Endometrium (tissue), 2 donors: ENCODE measurements around the gene ICAM3.
"Not testable (repeated sequence)": the region's sequence is repeated elsewhere in the genome, so short reads cannot be mapped to it uniquely, and the experiment has no call there.

Experiments
- FAIRE-seq: peaks from 2 replicates; lab custom pipeline; 2012; peaks lifted over from hg19 to GRCh38; lab: Jason Lieb, UNC
- donor health status: control.
- donor health status: control.

The ICAM3 gene

DNA sequence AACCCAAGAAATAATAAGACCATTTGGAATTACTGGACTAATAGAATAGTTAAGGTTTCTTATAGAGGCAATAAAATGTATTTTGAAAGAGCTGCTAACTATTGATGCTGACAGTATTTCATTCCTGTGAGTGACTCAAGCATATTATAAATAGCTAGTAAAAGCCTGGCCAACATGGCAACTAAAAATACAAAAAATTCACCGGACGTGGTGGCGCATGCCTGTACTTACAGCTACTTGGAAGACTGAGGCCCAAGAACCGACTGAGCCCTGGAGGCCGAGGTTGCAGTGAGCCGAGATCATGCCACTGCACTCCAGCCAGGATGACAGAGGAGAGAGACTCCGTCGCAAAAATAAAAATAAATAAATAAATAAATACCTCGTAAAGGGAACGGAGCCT lies 5.4 kb upstream of the ICAM3 start:
- no peak for FAIRE-seq

DNA sequence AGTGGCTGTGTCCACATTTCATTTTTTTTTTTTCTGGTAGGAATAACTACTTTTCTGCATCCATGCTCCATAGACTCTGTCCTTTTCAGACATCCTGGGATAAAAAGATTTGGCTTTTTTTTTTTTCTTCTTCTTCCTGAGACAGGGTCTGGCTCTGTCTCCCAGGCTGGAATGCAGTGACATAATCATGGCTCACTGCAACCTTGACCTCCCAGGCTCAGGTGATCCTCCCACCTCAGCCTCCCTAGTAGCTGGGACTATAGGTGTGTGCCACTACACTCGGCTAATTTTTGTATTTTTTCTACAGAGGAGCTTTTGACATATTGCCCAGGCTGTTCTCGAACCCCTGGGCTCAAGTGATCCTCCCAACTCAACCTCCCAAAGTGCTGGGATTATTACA lies 4.1 kb upstream of the ICAM3 start:
- no peak for FAIRE-seq

DNA sequence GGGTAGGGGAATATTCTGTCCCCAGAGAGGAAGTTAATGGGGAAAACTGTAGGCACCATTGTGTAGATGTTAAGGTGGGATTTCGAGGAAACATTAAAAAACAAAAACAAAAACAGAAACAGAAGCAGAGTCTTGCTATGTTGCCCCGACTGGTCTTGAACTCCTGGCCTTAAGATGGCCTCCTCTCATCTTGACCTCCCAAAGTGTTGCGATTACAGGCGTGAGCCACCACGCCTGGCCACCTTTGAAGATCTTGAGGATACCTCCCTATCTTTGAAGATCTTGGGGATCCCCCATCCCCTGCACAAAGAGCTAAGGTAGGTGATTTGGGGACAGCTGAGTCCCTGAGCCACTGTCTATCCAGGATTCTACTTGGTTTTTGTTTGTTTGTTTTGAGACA lies 553 bp upstream of the ICAM3 start:
- FAIRE-seq = no peak

DNA sequence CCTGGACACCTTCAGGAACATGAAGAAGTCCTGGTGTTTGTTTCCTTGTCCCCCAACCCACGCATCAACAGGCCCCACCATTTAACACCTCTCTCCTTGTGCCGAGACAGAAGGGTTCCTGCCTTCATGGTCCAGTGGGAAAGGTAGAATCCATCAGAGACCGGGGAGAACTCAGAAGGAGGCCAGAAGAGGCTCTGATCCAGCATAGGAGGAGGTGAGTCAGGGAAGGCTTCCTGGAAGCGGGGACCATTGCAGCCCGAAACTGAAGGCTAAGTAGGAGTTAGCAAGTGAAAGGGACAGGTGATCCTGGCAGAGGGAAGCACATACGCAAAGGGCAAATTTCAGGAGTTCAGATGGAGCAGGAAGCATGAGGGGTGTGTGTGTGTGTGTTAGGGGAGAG lies 484 bp downstream of the ICAM3 start:
- no peak for FAIRE-seq

DNA sequence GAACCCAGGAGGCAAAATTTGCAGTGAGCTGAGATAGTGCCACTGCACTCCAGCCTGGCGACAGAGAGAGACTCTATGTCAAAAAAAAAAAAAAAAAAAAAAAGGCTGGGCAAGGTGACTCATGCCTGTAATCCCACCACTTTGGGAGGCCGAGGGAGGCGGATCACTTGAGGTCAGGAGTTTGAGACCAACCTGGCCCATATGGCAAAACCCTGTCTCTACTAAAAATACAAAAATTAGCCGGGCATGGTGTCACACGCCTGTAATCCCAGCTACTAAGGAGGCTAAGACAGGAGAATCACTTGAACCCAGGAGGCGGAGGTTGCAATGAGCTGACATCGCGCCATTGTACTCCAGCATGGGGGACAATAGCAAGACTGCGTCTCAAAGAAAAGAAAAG lies 2.7 kb downstream of the ICAM3 start:
- not testable (repeated sequence) for FAIRE-seq

DNA sequence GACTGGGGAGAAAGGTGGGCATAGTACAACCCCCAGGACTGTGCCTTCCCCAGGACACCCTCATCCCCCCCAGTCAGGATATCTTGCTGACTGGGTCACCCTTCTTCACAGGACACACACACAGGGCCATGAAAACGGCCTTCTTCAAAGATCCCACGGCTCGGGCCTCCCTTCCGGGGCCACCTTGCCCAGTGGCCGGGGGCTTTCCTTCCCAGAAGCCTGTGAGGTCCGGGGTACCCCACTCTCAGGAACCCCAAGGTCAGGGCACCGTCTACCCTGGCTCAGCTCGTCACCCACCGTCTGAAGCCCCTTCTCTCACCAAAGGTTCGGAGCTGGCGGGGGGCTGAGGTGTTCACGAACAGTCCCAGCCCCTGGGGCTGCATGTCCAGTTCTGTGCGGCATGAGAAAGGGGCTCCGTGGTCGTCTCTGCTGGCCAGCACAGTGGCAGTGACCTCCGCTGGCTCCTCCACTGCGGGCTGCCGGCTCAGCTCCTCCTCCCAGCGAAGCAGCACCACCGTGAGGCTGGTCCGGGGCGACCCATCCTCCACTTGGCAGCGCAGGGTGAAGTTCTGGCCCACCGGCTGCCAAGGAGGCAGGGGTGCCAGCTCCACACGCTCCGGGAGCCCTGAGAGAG lies 4.0 kb downstream of the ICAM3 start:
- no peak for FAIRE-seq

DNA sequence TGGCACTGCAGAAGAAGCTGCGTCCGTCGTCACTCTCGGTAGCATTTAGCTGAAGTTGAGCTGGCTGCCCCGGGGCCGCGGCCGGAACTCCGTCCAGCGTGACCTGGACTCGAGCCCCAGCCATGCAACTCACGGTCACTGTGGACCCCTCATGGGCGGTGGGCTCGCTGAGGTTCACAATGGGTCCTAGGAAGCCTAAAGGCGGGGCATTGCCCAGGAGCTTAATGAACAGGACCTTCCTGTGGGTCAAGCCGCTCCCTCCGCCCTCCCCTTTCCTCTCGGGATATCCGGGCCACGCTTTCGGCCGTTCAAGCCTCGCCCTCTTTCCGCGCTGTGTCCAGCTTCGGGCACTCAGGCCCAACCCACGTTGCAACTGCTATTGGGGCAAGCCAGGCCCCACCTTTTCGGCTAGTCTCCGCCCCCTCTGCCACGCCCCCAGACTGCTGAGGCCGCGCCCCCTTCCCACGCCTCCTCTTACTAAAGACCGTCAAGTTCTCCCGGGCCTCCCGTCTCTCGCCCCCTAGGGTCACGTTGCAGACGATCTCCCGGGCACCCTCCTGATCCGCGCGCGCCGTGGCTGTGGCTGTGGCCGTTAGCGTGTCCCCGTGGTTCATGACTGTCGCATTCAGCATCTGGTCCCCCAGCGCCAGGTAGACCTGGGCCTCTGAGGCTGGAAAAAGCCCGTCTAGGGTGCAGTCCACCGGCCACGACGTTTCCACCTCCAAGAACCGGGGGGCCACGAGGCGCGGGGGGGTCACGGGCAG lies 4.7 kb downstream of the ICAM3 start:
- FAIRE-seq = peak; percentile 60

DNA sequence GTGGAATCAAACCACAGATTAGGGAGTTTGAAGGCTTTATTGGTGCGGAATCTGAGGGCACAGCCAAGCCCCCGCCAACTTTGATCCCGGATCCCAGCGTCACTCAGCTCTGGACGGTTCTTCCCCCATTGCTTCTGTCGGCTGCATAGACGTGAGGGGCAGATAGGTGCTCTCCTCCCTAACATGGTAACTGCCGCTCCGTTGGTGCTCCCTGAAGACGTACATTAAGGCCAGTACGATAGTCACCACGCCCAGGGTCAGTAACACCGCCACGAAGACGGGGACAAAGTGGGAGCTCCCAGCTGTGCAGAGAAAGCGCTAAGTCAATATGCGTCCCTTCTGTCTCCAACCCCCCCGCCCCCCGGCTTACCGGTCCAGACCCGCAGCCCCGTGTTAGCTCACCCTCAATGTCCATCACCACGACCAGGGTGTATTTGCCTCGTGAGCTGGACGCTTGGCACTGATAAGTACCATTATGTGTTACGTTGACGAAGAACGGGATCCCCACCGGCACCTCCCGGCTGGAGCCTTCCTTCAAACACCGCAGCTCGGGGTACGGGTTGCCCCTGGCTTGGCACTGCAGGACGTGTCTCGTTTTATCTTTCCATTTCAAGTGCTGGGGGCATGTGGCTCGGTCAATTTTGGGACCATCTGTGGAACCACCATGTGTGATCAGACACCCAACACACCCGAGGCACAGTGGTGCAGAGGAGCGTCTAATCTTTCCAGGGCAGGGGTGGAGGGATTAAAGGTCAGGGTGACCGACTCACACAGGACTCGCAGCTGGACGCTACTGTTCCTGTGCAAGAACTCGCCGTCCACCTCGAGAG lies 5.5 kb downstream of the ICAM3 start:
- FAIRE-seq = no peak

DNA sequence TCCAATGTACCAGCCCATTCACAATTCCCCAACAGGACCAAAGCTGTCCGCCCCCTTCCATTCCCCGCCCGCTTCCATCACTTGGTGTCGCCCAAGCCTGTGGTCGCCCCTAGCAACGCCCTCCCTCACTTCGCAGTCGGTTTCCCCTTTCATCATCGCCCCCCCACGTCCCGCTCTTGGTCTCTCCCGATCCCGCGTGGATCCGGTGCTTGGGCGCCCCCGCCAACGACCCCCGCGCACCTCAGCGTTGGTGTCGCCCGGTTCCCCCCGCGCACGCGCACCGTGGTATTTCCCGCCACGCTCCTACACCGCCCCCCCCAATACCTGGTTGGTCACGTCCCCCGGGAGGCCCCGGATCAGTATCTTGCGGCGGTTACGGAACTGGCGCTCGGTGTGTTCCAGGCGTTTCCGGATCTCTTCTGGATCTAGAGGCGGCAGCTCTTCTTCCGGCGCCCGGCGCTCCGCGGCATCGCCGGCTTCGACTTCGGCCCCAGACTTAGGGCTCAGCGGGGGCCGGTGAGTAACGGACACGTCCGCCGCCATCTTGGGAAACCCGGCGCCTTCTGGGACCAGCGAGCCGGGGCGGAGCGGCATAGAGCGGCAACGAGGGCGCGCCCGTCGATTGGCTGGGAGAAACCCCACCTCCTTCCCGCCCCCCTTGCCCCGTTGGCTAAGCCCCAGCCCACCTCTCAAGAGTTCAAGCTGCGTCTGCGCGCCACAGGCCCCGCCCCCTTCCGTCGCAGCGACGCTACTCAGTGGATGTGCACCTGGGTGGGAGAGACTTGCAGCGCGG lies 6.3 kb downstream of the ICAM3 start, which contains the start of gene RAVER1:
Gene RAVER1, minus strand, starts transcription at position 565 of the 793 bp plus-strand sequence. Its CDS starts 22 bp downstream, at position 543.
- FAIRE-seq = peak; percentile 12

DNA sequence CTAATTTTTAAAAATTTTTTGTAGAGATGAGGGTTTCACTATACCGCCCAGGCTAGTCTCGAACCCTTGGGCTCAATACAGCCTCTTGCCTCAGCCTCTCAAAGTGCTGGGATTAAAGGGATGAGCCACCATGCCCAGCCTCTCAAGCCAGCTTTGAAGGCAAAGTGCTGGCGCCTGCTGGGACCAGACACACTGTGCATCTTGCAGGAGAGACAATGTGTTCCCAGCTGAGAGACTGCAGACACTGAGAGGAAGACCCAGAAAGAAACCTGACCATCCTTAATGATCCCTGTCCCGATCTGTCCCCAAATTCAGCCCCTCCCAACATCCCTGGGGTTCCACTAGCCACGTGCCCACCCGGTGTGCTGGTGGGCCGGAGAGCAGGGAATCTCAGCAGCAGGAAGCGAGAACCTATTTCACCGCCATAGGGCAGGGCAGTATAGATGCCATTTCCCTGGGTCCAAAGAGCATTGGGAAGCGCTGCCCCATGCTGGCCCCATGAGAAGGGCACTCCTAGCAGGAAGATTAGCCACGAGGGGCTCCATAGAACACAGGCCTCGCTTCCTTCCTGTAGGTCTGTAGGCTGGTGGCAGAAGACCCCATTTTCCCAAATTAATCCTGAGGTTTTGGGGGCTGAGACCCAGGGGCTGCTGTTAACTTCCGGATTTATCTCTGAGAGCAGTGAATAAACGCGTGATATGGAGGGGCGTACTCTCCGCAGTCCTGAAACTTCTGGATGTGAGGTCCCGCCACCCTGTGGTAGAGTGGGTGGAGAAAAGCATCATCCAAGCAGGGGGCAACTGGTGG lies 7.1 kb downstream of the ICAM3 start:
- FAIRE-seq = no peak

DNA sequence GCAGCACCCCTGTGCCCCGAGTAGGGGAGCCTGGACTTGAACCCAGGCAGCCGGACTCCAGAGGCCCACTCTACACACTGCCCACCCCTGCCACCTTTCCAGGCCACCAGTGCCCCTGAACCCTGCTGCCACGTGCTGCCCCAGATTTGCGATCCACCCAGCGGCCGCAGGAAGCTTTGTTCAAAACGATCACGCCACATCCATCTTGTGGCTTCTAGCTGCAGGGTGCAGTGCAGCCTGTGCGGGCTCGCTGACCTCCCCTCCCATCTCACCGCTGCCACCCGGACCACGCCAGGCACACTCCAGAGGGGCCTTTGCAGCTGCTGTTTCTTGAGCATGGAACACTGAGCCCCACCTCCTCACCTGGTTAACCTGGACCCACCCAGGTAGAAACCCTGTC lies 9.9 kb downstream of the ICAM3 start:
- FAIRE-seq = no peak

DNA sequence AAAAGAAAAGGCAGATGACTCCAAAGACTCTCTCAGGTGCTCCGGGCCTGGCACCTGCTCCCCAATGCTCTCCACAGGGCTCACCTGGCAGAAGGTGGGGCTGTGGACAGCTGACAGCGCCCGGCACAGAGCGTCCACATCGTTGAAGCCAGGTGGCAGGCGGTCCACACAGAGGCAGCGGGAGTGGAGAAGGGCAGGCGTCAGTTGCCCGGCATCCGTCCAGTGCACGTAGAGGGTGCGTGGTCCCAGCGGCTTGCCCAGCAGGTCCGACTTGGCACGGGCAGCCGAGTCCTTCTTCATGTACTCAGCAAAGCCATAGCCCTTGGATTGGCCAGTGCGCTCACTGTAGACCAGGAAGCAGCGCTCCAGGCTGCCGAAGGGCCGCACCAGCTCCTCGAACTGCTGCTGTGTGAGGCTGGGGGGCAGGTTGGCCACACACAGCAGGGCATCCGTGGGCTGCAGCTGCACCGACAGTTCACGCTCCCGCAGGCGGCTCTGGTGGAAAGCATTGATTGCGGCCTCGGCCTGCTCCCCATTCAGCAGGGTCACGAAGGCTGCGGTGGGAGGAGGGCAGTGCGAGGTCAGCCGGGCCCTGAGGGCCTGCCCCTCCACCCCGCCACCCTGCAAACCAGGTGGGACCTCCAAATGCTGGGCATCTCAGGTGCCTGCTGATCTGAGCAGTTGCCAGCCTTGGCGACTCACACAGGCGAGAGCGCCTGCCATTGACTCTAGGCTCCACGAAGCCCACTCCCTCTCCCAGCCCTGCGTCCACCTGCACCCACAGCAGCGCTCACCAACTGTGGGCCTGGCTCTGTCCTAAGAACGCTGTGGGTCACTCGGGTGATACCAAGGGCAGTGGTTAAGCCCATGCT lies 10.6 kb downstream of the ICAM3 start:
- FAIRE-seq = no peak

DNA sequence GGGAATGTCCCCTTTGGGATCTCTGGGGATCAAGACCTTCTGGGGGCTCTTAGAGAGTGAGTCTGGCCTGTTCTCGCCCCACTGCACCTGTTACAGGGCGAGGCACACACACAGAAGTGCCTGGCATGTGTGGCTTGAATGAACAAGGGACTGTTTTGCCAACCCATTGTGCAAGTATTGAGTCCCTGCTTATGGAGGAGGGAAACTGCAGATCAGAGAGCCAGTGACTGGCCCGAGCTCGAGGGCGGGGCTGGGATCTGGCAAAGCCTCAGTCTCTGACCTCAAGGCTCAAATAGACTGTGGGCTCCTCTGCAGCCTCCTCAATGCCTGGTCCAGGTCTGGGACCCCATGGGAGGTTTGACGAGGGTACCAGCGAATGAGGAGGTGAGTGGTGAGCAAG lies 11.6 kb downstream of the ICAM3 start:
- FAIRE-seq = no peak

DNA sequence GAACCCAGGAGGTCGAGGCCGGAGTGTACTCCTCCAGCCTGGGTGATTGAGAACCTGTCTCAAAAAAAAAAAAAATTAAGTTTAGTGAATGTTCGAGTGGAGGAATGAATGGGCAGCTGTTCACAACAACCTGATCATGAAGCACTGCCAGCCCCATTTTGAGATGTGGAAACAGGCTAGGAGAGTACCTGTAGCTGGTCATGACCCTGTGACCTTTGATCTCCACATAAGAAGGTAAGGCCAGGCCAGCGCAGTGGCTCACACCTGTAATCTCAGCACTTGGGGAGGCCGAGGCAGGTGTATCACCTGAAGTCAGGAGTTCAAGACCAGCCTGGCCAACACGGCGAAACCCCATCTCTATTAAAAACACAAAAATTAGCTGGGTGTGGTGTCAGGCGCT lies 13.7 kb downstream of the ICAM3 start:
- FAIRE-seq = no peak

DNA sequence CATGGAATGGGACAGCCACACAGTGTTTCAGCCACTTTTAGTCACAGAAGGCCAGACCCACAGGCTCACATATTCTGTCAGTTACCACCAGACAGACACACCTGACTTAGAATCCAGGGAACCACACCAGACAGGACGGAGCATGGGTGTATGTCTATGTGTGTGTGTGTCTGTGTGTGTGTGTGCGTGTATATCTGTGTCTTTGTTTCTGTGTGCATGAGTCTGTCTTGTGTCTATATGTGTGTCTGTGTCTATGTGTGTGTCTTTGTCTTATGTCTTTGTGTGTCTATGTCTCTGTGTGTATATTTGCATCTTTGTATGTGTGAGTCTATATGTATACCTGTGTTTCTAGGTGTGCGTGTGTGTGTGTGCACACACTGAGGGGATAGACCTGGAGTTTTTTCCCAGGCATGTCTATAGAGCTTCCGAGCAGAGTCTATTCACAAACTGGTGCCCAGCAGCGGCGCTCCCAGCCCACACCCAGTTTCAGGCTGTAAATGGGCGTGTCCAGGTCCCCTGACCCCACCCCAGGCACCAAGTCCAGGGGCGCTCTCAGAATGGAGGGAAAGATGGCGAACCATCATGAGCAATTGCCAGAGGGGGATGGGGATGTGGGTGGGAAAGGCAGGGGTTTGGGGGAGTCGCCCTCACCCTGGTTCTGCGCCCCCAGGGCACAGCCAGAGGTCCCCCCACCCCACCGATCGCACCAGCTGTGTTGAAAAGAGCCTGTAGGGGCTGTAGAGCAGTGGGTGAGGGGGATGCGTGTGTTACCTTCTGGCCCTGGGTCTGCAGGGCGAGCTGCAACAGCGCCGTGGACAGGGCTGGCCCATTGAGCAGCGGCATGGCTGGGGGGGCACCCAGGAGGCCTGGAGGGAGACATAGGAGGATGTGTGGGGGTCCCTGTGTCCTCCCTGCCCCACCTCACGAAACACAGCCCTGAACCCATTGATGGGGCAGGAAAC lies 17.3 kb downstream of the ICAM3 start:
- no peak for FAIRE-seq

DNA sequence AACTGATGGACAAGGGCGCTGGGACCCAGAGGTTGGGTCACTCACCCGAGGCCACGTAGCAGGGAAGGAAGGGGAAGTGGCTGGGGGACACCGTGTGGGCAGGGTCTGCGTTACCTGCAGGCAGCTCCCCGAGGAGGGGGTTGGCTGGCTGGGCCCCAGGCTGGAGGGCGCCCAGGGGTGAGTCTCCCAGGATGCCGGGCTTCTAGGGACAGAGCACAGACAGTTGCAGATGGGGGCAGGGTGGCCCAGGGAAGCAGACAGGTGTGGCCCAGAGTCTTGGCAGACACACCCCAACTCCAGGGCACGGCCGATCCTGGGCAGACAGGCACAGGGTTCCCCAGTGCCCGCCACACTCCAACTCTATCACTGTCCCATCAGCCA lies 18.0 kb downstream of the ICAM3 start:
- FAIRE-seq = no peak

DNA sequence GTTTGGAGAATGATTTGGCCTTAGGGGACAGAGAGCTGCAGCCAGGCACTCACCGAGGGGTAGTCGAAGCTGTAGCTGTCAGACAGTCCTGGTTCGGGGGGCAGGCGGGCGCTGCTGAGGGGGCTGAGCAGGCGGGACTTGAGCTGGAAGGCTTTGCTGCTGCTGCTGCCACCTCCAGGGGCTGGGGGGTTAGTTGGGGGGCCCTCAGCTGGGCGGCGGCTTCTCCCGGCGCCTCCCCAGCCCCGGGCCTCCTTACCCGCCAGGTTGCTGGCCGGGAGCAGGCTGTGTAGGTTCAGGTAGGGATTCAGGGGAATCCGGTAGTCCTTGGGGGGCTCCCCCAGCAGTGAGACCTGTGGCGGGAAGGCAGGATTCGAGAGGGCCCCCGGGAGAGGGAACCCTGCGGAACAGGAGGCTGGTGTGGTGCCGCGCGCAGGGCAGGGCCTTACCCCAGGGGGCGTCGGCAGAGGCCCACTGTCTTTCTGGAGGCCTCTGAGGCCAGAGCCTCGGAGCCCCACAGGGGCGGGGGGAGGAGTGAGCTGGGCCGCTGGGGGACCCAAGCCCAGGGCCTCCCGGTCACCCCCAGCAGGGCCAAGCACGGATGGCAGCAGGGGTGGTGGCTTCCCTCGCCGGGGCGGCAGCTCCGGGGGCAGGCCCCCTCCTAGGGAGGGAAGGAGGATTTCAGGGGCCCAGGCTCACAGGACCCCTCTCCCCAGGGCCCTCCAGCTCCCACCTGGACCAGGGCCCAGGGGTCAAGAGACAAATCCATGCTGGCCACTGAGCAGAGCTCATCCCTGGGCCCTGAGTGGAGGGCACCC lies 18.6 kb downstream of the ICAM3 start:
- no peak for FAIRE-seq
